ENCODE data around the gene PARD3.

PARD3 gene

GRCh38 chr10:34157501-34157900 lies 657.6 kb downstream of the PARD3 start:
- in situ Hi-C loops (cut with HindIII; ENCODE audit: low sequenced_read_pairs): no loop called here

GRCh38 chr10:34156781-34157425 lies 658.2 kb downstream of the PARD3 start:
- in situ Hi-C loops (cut with HindIII; ENCODE audit: low sequenced_read_pairs): no loop called here

- in situ Hi-C loops (cut with HindIII; ENCODE audit: low sequenced_read_pairs): no loop called here
These were observed 659.3 kb downstream of the PARD3 start for GRCh38 chr10:34155812-34156211.

GRCh38 chr10:34154383-34154900 lies 660.7 kb downstream of the PARD3 start:
- in situ Hi-C loops (cut with HindIII; ENCODE audit: low sequenced_read_pairs): loop anchor here (5.0 kb wide), 1 partner anchor 97 kb away; no protein-coding TSS in a partner anchor

- in situ Hi-C loops (cut with HindIII; ENCODE audit: low sequenced_read_pairs): loop anchor here (5.0 kb wide), 1 partner anchor 97 kb away; no protein-coding TSS in a partner anchor
These were observed 661.3 kb downstream of the PARD3 start for GRCh38 chr10:34153663-34154382.

- in situ Hi-C loops (cut with HindIII; ENCODE audit: low sequenced_read_pairs): loop anchor here (5.0 kb wide), 1 partner anchor 95 kb away; no protein-coding TSS in a partner anchor
These were observed 662.7 kb downstream of the PARD3 start for GRCh38 chr10:34152434-34152833.

GRCh38 chr10:34151931-34152330 lies 663.2 kb downstream of the PARD3 start:
- in situ Hi-C loops (cut with HindIII; ENCODE audit: low sequenced_read_pairs): loop anchor here (5.0 kb wide), 1 partner anchor 95 kb away; no protein-coding TSS in a partner anchor

- in situ Hi-C loops (cut with HindIII; ENCODE audit: low sequenced_read_pairs): loop anchor here (5.0 kb wide), 1 partner anchor 94 kb away; no protein-coding TSS in a partner anchor
These were observed 663.6 kb downstream of the PARD3 start for GRCh38 chr10:34151481-34151880.

- in situ Hi-C loops (cut with HindIII; ENCODE audit: low sequenced_read_pairs): loop anchor here (5.0 kb wide), 1 partner anchor 93 kb away; no protein-coding TSS in a partner anchor
These were observed 665.0 kb downstream of the PARD3 start for GRCh38 chr10:34150103-34150502.

GRCh38 chr10:34148305-34148657 lies 666.8 kb downstream of the PARD3 start:
- in situ Hi-C loops (cut with HindIII; ENCODE audit: low sequenced_read_pairs): no loop called here

GRCh38 chr10:34147641-34148304 lies 667.3 kb downstream of the PARD3 start:
- in situ Hi-C loops (cut with HindIII; ENCODE audit: low sequenced_read_pairs): no loop called here

GRCh38 chr10:34145715-34146114 lies 669.4 kb downstream of the PARD3 start:
- in situ Hi-C loops (cut with HindIII; ENCODE audit: low sequenced_read_pairs): no loop called here

- in situ Hi-C loops (cut with HindIII; ENCODE audit: low sequenced_read_pairs): no loop called here
These were observed 671.6 kb downstream of the PARD3 start for GRCh38 chr10:34143466-34143865.

GRCh38 chr10:34141032-34141680 lies 673.9 kb downstream of the PARD3 start:
- in situ Hi-C loops (cut with HindIII; ENCODE audit: low sequenced_read_pairs): no loop called here

- in situ Hi-C loops (cut with HindIII; ENCODE audit: low sequenced_read_pairs): no loop called here
These were observed 675.5 kb downstream of the PARD3 start for GRCh38 chr10:34139559-34139958.

- in situ Hi-C loops (cut with HindIII; ENCODE audit: low sequenced_read_pairs): no loop called here
These were observed 677.1 kb downstream of the PARD3 start for GRCh38 chr10:34137955-34138354.

- in situ Hi-C loops (cut with HindIII; ENCODE audit: low sequenced_read_pairs): no loop called here
These were observed 677.9 kb downstream of the PARD3 start for GRCh38 chr10:34137201-34137600.

- in situ Hi-C loops (cut with HindIII; ENCODE audit: low sequenced_read_pairs): no loop called here
These were observed 679.6 kb downstream of the PARD3 start for GRCh38 chr10:34135515-34135914.

- in situ Hi-C loops (cut with HindIII; ENCODE audit: low sequenced_read_pairs): no loop called here
These were observed 680.5 kb downstream of the PARD3 start for GRCh38 chr10:34134602-34135001.

- in situ Hi-C loops (cut with HindIII; ENCODE audit: low sequenced_read_pairs): no loop called here
These were observed 681.7 kb downstream of the PARD3 start for GRCh38 chr10:34133406-34133805.

- in situ Hi-C loops (cut with HindIII; ENCODE audit: low sequenced_read_pairs): no loop called here
These were observed 683.9 kb downstream of the PARD3 start for GRCh38 chr10:34131152-34131551.

Measured in endothelial cell of hepatic sinusoid (primary cell).